T47D (cell line): ENCODE data around the gene ARHGAP24.

Source experiments
- DNase-seq, 2 experiments: peaks; one replicate each; pipeline versions ENCODE4 v3.0.0 to v3.0.0-alpha.2; 2011 to 2012; ENCODE audit warnings: low read depth in 1 of 2, low spot score in 1 of 2
- JUND ChIP-seq: IDR thresholded peaks from 2 replicates; pipeline ENCODE4 v1.6.1; 2012; ENCODE audit warnings: low read depth
- in situ Hi-C: cut with HindIII; loops from 2 replicates; pipeline ENCODE4 v1.10.0; 2016; ENCODE audit warnings: low sequenced_read_pairs, low pct_unique_long_range_greater_than_20kb

Gene ARHGAP24

GRCh38 chr4:85455942-85456341, 19.0 kb upstream of the ARHGAP24 start:
- in situ Hi-C loops = no loop called here
- no peak for DNase-seq
- no peak for TF ChIP-seq JUND

- DNase-seq = no peak
- in situ Hi-C loops = no loop called here
- no peak for TF ChIP-seq JUND
These were observed 17.0 kb upstream of the ARHGAP24 start for GRCh38 chr4:85457752-85458467.

- DNase-seq = no peak
- no peak for TF ChIP-seq JUND
- in situ Hi-C loops = no loop called here
These were observed 15.2 kb upstream of the ARHGAP24 start for GRCh38 chr4:85459736-85460135.

GRCh38 chr4:85474356-85474755, 594 bp upstream of the ARHGAP24 start:
- in situ Hi-C loops = no loop called here
- no peak for DNase-seq
- TF ChIP-seq JUND = no peak

GRCh38 chr4:85475631-85476233, 782 bp downstream of the ARHGAP24 start:
- TF ChIP-seq JUND = no peak
- DNase-seq = no peak
- in situ Hi-C loops = no loop called here

GRCh38 chr4:85476381-85476780, 1.4 kb downstream of the ARHGAP24 start:
- no peak for DNase-seq
- in situ Hi-C loops = no loop called here
- no peak for TF ChIP-seq JUND

- in situ Hi-C loops = no loop called here
- no peak for DNase-seq
- no peak for TF ChIP-seq JUND
These were observed 2.6 kb downstream of the ARHGAP24 start for GRCh38 chr4:85477534-85477933.

- no peak for TF ChIP-seq JUND
- in situ Hi-C loops = no loop called here
- no peak for DNase-seq
These were observed 3.6 kb downstream of the ARHGAP24 start for GRCh38 chr4:85478576-85478975.

- in situ Hi-C loops = no loop called here
- DNase-seq = no peak
These were observed 7.2 kb downstream of the ARHGAP24 start for GRCh38 chr4:85482010-85482738.

GRCh38 chr4:85486425-85487086, 11.6 kb downstream of the ARHGAP24 start:
- in situ Hi-C loops = no loop called here
- no peak for TF ChIP-seq JUND
- no peak for DNase-seq

More at GRCh38 chr4:85482010-85482738, 7.2 kb downstream of the ARHGAP24 start:
- TF ChIP-seq JUND = no peak

- in situ Hi-C loops = no loop called here
- TF ChIP-seq JUND = no peak
- DNase-seq = peak in 1 of 2 experiments; percentile 39
These were observed 13.5 kb downstream of the ARHGAP24 start for GRCh38 chr4:85488416-85488815.

- no peak for TF ChIP-seq JUND
- in situ Hi-C loops = no loop called here
- peak in 1 of 2 experiments; percentile 54 for DNase-seq
These were observed 14.5 kb downstream of the ARHGAP24 start for GRCh38 chr4:85489273-85489981.
